ENCODE results near the gene GSDMA. TPM values are rescaled to one million over a fixed set of nuclear protein-coding genes. Genes with fewer than 3 reads are reported as not detected.
A peak's percentile ranks its signal among the peaks of the same experiment; 100 is the strongest.

GSDMA gene
- total RNA-seq, 1 donor from 2014 or later, result not detected

DNA sequence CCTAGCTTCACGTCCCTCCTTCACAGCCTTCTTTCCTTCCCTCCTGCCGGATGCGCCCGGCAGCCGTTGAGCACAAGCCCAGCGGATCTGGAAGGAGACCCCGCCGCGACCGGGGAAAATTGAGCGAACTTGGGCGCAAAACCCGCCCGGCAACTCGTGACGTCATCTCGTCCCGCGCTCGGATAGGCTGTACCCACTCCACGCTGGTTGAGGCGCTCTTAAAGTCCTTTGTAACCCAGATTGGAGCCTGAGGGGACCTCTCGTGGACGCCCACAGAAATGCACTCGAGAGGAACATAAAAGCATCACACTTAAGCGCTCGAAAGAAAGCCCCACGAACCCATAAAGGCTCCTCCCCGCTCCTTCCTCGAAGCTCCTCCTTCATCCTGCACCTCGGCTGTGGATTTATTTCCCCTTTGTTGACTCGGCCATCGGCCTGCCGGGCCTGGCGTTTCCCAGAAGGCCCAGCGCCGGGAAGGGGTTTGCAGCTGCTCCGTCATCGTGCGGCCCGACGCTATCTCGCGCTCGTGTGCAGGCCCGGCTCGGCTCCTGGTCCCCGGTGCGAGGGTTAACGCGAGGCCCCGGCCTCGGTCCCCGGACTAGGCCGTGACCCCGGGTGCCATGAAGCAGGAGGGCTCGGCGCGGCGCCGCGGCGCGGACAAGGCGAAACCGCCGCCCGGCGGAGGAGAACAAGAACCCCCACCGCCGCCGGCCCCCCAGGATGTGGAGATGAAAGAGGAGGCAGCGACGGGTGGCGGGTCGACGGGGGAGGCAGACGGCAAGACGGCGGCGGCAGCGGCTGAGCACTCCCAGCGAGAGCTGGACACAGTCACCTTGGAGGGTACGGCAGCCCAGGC, 17.8 kb downstream of the GSDMA start, which contains the start of gene PSMD3:
Gene PSMD3, plus strand, starts transcription at position 457 of the 856 bp plus-strand sequence. Its CDS starts 164 bp downstream, at position 621.
- ATAC-seq (ENCODE audit: low read depth), result peak; percentile 93
- Mint-ChIP-seq H3K9me3 (no peaks in the 10 kb centered on the region), H3K4me3 (peak within 1 kb of the TSS; percentile 96), H3K27me3 (peaks cover under 1% of the 10 kb centered on the region), H3K4me1 (peaks cover 36% of the 10 kb centered on the region), H3K36me3 (ENCODE audit: low read depth) (peaks cover 36% of the 10 kb centered on the region), H3K27ac (peak within 1 kb of the TSS; percentile 96)
- intact Hi-C loops (cut with micrococcal nuclease), result loop anchor here (1.0 to 5.0 kb wide), 14 partner anchors 21 to 519 kb away; partner anchors contain the start of genes CASC3, CDK12, IKZF3 and LRRC3C
- POLR2A ChIA-PET, result interaction anchor here (0.5 to 3.1 kb wide), 41 partner anchors 22 to 812 kb away, joined by 3 to 39 read pairs (median 5); partner anchors contain the start of genes CASC3, IKZF3, MED24 and MIEN1
- DNase-seq, result peak; percentile 90
- CTCF ChIA-PET, result interaction anchor here (0.6 to 4.7 kb wide), 18 partner anchors 16 to 361 kb away, joined by 3 to 61 read pairs (median 4); partner anchors contain the start of genes MIEN1 and PNMT
- TF ChIP-seq, protein P1, sequence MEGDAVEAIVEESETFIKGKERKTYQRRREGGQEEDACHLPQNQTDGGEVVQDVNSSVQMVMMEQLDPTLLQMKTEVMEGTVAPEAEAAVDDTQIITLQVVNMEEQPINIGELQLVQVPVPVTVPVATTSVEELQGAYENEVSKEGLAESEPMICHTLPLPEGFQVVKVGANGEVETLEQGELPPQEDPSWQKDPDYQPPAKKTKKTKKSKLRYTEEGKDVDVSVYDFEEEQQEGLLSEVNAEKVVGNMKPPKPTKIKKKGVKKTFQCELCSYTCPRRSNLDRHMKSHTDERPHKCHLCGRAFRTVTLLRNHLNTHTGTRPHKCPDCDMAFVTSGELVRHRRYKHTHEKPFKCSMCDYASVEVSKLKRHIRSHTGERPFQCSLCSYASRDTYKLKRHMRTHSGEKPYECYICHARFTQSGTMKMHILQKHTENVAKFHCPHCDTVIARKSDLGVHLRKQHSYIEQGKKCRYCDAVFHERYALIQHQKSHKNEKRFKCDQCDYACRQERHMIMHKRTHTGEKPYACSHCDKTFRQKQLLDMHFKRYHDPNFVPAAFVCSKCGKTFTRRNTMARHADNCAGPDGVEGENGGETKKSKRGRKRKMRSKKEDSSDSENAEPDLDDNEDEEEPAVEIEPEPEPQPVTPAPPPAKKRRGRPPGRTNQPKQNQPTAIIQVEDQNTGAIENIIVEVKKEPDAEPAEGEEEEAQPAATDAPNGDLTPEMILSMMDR (IDR thresholded peaks at IDR 0.05), result no peak

DNA sequence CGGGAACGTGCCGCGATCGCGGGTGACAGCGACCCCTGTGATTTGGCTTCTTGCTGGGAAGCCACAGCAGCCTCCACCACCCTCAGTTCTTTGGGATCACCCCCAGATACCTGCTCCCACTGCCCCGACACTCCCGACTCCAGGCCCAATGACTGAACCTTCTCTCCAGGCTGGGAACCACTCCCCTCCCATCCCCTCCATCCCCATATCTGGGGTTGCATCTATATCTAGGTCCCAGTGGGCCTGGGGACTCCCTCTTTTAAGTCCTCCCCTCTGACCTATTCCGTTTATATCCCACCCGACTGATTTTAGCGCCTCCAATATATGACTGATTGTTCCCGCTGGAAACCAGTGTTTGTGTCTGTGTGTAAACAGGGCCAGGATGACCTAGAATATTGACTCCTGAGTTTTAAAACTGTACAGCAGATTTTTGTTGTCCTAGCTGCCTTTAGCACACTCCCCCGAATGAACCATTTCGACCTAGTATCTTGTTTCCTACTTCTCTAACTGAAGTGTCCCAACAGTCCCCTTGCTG, 18.5 kb downstream of the GSDMA start:
- no peaks in the 10 kb centered on the region for H3K9me3 Mint-ChIP-seq
- H3K4me3 Mint-ChIP-seq, result peak overlapping the region; percentile 96
- ATAC-seq (ENCODE audit: low read depth), result no peak
- TF ChIP-seq, protein P1 (IDR thresholded peaks at IDR 0.05), result no peak
- H3K27ac Mint-ChIP-seq, result peak overlapping the region; percentile 96
- peaks cover 43% of the 10 kb centered on the region for H3K36me3 Mint-ChIP-seq (ENCODE audit: low read depth)
- H3K27me3 Mint-ChIP-seq, result no peaks in the 10 kb centered on the region
- ChIA-PET CTCF (interaction anchor here (0.6 to 4.7 kb wide), 18 partner anchors 16 to 362 kb away, joined by 3 to 61 read pairs (median 4); partner anchors contain the start of genes MIEN1 and PNMT), POLR2A (interaction anchor here (0.5 to 3.1 kb wide), 29 partner anchors 23 to 813 kb away, joined by 3 to 39 read pairs (median 5); partner anchors contain the start of genes CASC3, IKZF3, MED24 and MIEN1)
- peaks cover 36% of the 10 kb centered on the region for H3K4me1 Mint-ChIP-seq
- no peak for DNase-seq
- intact Hi-C loops (cut with micrococcal nuclease), result loop anchor here (2.0 to 5.0 kb wide), 2 partner anchors 116 to 344 kb away; partner anchors contain the start of genes IKZF3 and STARD3

DNA sequence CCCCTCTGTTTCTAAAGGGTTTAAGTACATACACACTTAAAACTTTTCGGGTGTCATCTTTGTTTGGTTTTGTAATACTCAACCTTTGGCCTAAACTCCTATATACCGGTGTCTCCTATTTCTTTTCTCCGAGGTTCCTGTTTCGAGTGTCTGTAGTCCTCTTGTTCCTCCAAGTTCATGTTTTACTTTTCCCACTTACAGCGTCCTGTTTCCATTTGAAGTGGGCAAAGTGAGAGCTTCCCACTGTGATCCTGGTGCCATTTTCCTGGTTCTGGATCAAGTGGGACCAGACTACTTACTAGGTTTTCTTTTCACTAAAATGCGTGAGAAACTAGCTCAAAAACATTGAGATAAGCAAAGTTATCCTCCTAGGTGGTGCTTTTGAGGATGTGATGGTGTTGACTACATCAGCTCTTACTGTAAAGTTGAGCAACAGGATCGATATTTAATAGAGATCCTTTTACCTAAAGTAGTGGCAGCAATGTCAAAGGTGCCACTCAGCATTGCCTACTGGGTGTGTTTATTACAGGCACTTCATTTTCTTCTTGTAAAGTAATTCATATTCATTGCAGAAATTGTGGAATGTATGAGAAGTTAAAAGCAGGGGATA, 19.1 kb downstream of the GSDMA start:
- no peak for ATAC-seq (ENCODE audit: low read depth)
- Mint-ChIP-seq H3K4me3 (peak overlapping the region; percentile 96), H3K36me3 (ENCODE audit: low read depth) (peaks cover 49% of the 10 kb centered on the region), H3K27me3 (no peaks in the 10 kb centered on the region), H3K27ac (peak overlapping the region; percentile 96), H3K9me3 (no peaks in the 10 kb centered on the region), H3K4me1 (peaks cover 36% of the 10 kb centered on the region)
- ChIA-PET CTCF (interaction anchor here (1.6 to 4.0 kb wide), 2 partner anchors 109 to 360 kb away, joined by 6 to 26 read pairs; no protein-coding TSS in a partner anchor), POLR2A (interaction anchor here (0.6 to 3.1 kb wide), 2 partner anchors 110 to 237 kb away, joined by 4 to 39 read pairs; partner anchors contain the start of gene WIPF2)
- TF ChIP-seq, protein P1 (IDR thresholded peaks at IDR 0.05), result no peak
- intact Hi-C loops (cut with micrococcal nuclease), result loop anchor here (2.0 to 5.0 kb wide), 2 partner anchors 117 to 345 kb away; partner anchors contain the start of genes IKZF3 and STARD3
- no peak for DNase-seq

DNA sequence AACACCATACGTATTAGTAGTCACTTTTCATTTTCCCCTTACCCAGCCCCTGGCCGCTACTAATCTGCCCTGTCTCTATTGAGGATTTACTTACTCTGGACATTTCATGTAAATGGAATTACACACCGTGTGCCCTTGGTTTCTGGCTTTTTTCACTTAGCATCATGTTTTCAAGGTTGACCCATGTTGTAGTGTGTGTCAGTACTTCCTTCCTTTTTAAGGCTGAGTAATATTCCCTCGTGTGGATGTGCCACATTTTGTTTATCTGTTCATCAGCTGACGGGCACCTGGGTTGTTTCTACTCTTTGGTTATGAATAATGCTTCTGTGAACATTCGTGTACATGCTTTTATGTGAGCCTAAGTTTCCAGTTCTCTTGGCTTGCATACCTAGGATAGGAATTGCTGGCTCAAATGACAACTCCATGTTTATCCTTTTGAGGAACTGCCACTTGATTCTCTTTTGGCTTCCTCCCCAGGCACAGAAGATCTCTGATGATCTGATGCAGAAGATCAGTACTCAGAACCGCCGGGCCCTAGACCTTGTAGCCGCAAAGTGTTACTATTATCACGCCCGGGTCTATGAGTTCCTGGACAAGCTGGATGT, 25.5 kb downstream of the GSDMA start:
- DNase-seq, result no peak
- ChIA-PET CTCF (no interaction called here), POLR2A (no interaction called here)
- no peak overlapping the region for H3K4me3 Mint-ChIP-seq
- no peak overlapping the region for H3K27ac Mint-ChIP-seq
- H3K4me1 Mint-ChIP-seq, result peaks cover 3% of the 10 kb centered on the region
- intact Hi-C loops (cut with micrococcal nuclease), result no loop called here
- peaks cover 92% of the 10 kb centered on the region for H3K36me3 Mint-ChIP-seq (ENCODE audit: low read depth)
- H3K9me3 Mint-ChIP-seq, result no peaks in the 10 kb centered on the region
- ATAC-seq (ENCODE audit: low read depth), result no peak
- TF ChIP-seq, protein P1 (IDR thresholded peaks at IDR 0.05), result no peak
- H3K27me3 Mint-ChIP-seq, result no peaks in the 10 kb centered on the region

All from activated B cell treated with CpG ODN at 0.5 μM for 24 hours (primary cell).